K562 (cell line): ENCODE measurements around the gene MAST1. TPM values are rescaled to one million over a fixed set of nuclear protein-coding genes. Genes with fewer than 3 reads are reported as not detected.
A peak's percentile ranks its signal among the peaks of the same experiment; 100 is the strongest.

Experiments
- CREB1 ChIP-seq, 2 experiments: sonication (generic) in 1 of 2; formaldehyde crosslinking in 1 of 2; IDR thresholded peaks; 2 replicates each; pipeline versions ENCODE4 v1.6.1 to v1.8.0; 2012 to 2022; ENCODE audit warnings: inconsistent platforms in 1 of 2, mild to moderate bottlenecking in 1 of 2, missing genetic modification reagents in 1 of 2, moderate library complexity in 1 of 2
- FOXP1 ChIP-seq: sonication (generic); formaldehyde crosslinking; IDR thresholded peaks from 2 replicates; pipeline ENCODE4 v1.8.0; 2022; ENCODE audit warnings: mild to moderate bottlenecking, missing genetic modification reagents
- RBFOX2 ChIP-seq: fragments of 200-400 bp; formaldehyde crosslinking; IDR thresholded peaks from 2 replicates; pipeline ENCODE4 v1.6.1; 2017; ENCODE audit warnings: low read depth, mild to moderate bottlenecking, low read length, moderate library complexity
- SIN3B ChIP-seq: fragments of 450-650 bp; IDR thresholded peaks from 2 replicates; pipeline ENCODE4 v1.6.1; 2017; ENCODE audit warnings: low read depth, mild to moderate bottlenecking, moderate library complexity
- SMAD4 ChIP-seq: fragments of 250-450 bp; sonication (Bioruptor Pico); conservative IDR thresholded peaks from 2 replicates; pipeline ENCODE4 v1.8.0; 2021; ENCODE audit warnings: inconsistent platforms, mild to moderate bottlenecking, moderate library complexity
- polyA plus RNA-seq, 8 experiments: library from polyadenylated mRNA; depleted of rRNA in 4 of 8; stranded (reverse) in 5 of 8; unstranded in 3 of 8; fragments of >200 nt; fragmentation: Nextera tagmentation in 2 of 8; fragmentation: Illumina TruSeq in 1 of 8; extraction: Ambion mirVana in 2 of 8; extraction: Trizol in 1 of 8; gene quantifications; 2 replicates each; pipeline versions ENCODE4 v1.2.1 to v1.2.3, GENCODE V29; 2011 to 2014; ENCODE audit warnings: inconsistent platforms in 1 of 8, missing spikeins in 1 of 8
- total RNA-seq, 7 experiments: library from RNA; depleted of rRNA in 6 of 7; stranded (reverse); fragments of >200 nt in 6 of 7; fragmentation: Illumina TruSeq in 2 of 7; extraction: Trizol in 2 of 7; gene quantifications; 2 replicates each; pipeline versions ENCODE4 v1.2.1 to v1.2.3, GENCODE V29; 2011 to 2021; ENCODE audit warnings: low replicate concordance in 1 of 7
- TF ChIP-seq, protein P1 (sequence below): sonication (generic); formaldehyde crosslinking; IDR thresholded peaks from 2 replicates; pipeline ENCODE4 v1.8.0; 2022; ENCODE audit warnings: missing genetic modification reagents, mild to moderate bottlenecking, borderline replicate concordance
- TF ChIP-seq, protein P2 (sequence below), 3 experiments: IDR thresholded peaks in 2 of 3; conservative IDR thresholded peaks in 1 of 3; 2 replicates each; pipeline ENCODE4 v1.5.1; 2011 to 2012; ENCODE audit warnings: low read length in 3 of 3, mild to moderate bottlenecking in 3 of 3, control low read depth in 2 of 3, improper control_type of control experiment in 1 of 3, inconsistent platforms in 1 of 3, low read depth in 1 of 3, mixed read lengths in 1 of 3, moderate library complexity in 1 of 3; ENCODE audit not compliant: insufficient read depth in 2 of 3
- TF ChIP-seq, protein P3 (sequence below): fragments of 200-800 bp; sonication (Bioruptor generic); IDR thresholded peaks from 2 replicates; pipeline ENCODE4 v1.6.1; 2017; ENCODE audit warnings: missing genetic modification characterization, missing compliant biosample characterization
- TF ChIP-seq, protein P4 (sequence below), 2 experiments: fragments of 450-650 bp; conservative IDR thresholded peaks; 2 replicates each; pipeline ENCODE4 v1.6.1; 2017; ENCODE audit warnings: mild to moderate bottlenecking in 2 of 2, moderate library complexity in 2 of 2
- TF ChIP-seq, protein P5 (sequence below): sonication (generic); formaldehyde crosslinking; IDR thresholded peaks from 2 replicates; pipeline ENCODE4 v1.8.0; 2022; ENCODE audit warnings: mild to moderate bottlenecking, missing genetic modification reagents, borderline replicate concordance
- TF ChIP-seq, protein P6 (sequence below): sonication (generic); formaldehyde crosslinking; IDR thresholded peaks from 2 replicates; pipeline ENCODE4 v1.8.0; 2022; ENCODE audit warnings: missing genetic modification reagents, mild to moderate bottlenecking, moderate library complexity, borderline replicate concordance
- TF ChIP-seq, protein P7 (sequence below): sonication (generic); formaldehyde crosslinking; IDR thresholded peaks from 2 replicates; pipeline ENCODE4 v1.8.1; 2023; ENCODE audit warnings: mild to moderate bottlenecking, missing genetic modification reagents, moderate library complexity

MAST1 gene
- total and polyA plus RNA-seq, 9 of the 15 experiments (the other 6 are each of a cell fraction or from before 2014, with no cell fraction given) = 0.48 to 10.3 (median 3.9) TPM

DNA sequence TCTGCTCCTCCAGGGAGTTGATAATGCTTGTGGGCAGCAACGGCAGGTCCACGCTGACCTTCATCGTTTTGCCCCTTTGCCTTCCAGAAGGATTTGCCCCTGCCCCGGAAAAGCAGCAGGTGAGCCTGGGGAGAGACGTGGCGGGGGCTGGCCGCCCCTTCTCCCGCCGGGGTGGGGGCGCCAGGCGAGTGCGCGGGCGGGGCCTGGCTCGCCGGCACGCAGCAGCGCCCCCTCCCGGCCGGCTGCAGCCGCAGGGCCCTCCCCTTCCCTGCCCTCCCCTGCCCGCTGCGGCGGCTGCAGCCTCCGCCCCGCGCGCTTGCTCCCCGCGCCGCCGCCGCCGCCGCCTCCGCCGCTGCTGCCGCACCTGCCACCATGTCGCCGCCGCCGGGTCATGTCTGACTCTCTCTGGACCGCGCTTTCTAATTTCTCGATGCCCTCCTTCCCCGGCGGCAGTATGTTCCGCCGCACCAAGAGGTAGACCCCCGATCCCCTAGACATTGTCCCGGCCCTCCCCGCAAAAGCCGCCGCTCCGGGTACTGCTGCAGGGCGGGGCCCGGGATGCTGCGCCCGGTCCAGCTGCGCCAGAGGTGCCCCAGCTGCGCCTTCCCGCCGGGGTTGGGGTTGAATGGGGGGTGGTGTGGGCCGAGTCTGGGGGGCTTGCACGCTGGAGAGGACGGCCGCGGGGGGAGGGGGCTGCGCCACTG lies at the start of gene MAST1 (continued):
- TF ChIP-seq, protein P1, sequence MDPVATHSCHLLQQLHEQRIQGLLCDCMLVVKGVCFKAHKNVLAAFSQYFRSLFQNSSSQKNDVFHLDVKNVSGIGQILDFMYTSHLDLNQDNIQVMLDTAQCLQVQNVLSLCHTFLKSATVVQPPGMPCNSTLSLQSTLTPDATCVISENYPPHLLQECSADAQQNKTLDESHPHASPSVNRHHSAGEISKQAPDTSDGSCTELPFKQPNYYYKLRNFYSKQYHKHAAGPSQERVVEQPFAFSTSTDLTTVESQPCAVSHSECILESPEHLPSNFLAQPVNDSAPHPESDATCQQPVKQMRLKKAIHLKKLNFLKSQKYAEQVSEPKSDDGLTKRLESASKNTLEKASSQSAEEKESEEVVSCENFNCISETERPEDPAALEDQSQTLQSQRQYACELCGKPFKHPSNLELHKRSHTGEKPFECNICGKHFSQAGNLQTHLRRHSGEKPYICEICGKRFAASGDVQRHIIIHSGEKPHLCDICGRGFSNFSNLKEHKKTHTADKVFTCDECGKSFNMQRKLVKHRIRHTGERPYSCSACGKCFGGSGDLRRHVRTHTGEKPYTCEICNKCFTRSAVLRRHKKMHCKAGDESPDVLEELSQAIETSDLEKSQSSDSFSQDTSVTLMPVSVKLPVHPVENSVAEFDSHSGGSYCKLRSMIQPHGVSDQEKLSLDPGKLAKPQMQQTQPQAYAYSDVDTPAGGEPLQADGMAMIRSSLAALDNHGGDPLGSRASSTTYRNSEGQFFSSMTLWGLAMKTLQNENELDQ (CRISPR knock-in tag) = no peak
- TF ChIP-seq SMAD4 (CRISPR knock-in tag) (peak; percentile 82), SIN3B (0 out of 2 replicates have a peak, but pooled peaks have one; percentile 40), CREB1 (IDR thresholded peaks at IDR 0.05) (no peak), CREB1 (CRISPR knock-in tag; IDR thresholded peaks at IDR 0.05) (0 out of 2 replicates have a peak, but pooled peaks have one; percentile 2), RBFOX2 (peak; percentile 68), FOXP1 (CRISPR knock-in tag) (peak; percentile 50; the same call in 1 of the 2 replicates)
- TF ChIP-seq, protein P2, sequence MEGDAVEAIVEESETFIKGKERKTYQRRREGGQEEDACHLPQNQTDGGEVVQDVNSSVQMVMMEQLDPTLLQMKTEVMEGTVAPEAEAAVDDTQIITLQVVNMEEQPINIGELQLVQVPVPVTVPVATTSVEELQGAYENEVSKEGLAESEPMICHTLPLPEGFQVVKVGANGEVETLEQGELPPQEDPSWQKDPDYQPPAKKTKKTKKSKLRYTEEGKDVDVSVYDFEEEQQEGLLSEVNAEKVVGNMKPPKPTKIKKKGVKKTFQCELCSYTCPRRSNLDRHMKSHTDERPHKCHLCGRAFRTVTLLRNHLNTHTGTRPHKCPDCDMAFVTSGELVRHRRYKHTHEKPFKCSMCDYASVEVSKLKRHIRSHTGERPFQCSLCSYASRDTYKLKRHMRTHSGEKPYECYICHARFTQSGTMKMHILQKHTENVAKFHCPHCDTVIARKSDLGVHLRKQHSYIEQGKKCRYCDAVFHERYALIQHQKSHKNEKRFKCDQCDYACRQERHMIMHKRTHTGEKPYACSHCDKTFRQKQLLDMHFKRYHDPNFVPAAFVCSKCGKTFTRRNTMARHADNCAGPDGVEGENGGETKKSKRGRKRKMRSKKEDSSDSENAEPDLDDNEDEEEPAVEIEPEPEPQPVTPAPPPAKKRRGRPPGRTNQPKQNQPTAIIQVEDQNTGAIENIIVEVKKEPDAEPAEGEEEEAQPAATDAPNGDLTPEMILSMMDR (IDR thresholded peaks at IDR 0.05 in 2 of 3, conservative IDR thresholded peaks at IDR 0.05 in 1 of 3; ENCODE audit: insufficient read depth in 2 of 3, low read depth in 1 of 3, low read length in 3 of 3) = peak; percentile 30 to 77 (median 66); a peak in 5 of 6 replicates
- TF ChIP-seq, protein P3, sequence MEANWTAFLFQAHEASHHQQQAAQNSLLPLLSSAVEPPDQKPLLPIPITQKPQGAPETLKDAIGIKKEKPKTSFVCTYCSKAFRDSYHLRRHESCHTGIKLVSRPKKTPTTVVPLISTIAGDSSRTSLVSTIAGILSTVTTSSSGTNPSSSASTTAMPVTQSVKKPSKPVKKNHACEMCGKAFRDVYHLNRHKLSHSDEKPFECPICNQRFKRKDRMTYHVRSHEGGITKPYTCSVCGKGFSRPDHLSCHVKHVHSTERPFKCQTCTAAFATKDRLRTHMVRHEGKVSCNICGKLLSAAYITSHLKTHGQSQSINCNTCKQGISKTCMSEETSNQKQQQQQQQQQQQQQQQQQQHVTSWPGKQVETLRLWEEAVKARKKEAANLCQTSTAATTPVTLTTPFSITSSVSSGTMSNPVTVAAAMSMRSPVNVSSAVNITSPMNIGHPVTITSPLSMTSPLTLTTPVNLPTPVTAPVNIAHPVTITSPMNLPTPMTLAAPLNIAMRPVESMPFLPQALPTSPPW (CRISPR knock-in tag) = peak; percentile 90
- TF ChIP-seq, protein P4, sequence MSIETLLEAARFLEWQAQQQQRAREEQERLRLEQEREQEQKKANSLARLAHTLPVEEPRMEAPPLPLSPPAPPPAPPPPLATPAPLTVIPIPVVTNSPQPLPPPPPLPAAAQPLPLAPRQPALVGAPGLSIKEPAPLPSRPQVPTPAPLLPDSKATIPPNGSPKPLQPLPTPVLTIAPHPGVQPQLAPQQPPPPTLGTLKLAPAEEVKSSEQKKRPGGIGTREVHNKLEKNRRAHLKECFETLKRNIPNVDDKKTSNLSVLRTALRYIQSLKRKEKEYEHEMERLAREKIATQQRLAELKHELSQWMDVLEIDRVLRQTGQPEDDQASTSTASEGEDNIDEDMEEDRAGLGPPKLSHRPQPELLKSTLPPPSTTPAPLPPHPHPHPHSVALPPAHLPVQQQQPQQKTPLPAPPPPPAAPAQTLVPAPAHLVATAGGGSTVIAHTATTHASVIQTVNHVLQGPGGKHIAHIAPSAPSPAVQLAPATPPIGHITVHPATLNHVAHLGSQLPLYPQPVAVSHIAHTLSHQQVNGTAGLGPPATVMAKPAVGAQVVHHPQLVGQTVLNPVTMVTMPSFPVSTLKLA (conservative IDR thresholded peaks at IDR 0.05) = 0 out of 4 replicates have a peak, but pooled peaks of 1 of the 2 experiments have one; percentile 22
- TF ChIP-seq, protein P5, sequence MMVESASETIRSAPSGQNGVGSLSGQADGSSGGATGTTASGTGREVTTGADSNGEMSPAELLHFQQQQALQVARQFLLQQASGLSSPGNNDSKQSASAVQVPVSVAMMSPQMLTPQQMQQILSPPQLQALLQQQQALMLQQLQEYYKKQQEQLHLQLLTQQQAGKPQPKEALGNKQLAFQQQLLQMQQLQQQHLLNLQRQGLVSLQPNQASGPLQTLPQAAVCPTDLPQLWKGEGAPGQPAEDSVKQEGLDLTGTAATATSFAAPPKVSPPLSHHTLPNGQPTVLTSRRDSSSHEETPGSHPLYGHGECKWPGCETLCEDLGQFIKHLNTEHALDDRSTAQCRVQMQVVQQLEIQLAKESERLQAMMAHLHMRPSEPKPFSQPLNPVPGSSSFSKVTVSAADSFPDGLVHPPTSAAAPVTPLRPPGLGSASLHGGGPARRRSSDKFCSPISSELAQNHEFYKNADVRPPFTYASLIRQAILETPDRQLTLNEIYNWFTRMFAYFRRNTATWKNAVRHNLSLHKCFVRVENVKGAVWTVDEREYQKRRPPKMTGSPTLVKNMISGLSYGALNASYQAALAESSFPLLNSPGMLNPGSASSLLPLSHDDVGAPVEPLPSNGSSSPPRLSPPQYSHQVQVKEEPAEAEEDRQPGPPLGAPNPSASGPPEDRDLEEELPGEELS = no peak
- TF ChIP-seq, protein P6, sequence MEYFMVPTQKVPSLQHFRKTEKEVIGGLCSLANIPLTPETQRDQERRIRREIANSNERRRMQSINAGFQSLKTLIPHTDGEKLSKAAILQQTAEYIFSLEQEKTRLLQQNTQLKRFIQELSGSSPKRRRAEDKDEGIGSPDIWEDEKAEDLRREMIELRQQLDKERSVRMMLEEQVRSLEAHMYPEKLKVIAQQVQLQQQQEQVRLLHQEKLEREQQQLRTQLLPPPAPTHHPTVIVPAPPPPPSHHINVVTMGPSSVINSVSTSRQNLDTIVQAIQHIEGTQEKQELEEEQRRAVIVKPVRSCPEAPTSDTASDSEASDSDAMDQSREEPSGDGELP = peak; percentile 53
- TF ChIP-seq, protein P7, sequence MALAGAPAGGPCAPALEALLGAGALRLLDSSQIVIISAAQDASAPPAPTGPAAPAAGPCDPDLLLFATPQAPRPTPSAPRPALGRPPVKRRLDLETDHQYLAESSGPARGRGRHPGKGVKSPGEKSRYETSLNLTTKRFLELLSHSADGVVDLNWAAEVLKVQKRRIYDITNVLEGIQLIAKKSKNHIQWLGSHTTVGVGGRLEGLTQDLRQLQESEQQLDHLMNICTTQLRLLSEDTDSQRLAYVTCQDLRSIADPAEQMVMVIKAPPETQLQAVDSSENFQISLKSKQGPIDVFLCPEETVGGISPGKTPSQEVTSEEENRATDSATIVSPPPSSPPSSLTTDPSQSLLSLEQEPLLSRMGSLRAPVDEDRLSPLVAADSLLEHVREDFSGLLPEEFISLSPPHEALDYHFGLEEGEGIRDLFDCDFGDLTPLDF (CRISPR knock-in tag) = 0 out of 2 replicates have a peak, but pooled peaks have one; percentile 50
